Measurements from ENCODE around the gene MEP1B. TPM values are rescaled to one million over a fixed set of nuclear protein-coding genes. Genes with fewer than 3 reads are reported as not detected.

Gene MEP1B
- total and polyA plus RNA-seq, 7 experiments from 2014 or later: 0.08 to 0.35 (median 0.32) TPM; not detected in 4

DNA sequence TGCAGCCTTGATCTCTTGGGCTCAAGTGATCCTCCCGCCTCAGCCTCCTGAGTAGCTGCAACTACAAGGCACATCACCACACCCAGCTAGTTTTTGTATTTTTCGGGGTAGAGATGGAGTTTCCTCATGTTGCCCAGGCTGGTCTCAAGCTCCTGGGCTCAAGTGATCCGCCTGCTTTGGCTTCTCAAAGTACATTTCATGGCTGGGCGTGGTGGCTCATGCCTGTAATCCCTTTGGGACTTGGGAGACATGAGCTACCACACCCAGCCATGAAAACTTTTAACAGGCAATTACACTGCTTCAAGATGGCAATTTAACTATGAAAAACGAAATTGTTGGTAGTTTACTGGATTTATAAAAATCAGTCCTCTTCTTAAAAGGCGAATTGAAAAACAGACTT is 69.7 kb downstream of the MEP1B start:
- Histone ChIP-seq H3K27ac (ENCODE audit: low read depth, low read length) (no peak overlapping the region), H3K4me3 (ENCODE audit: low read length) (no peak overlapping the region), H3K9me3 (ENCODE audit: control insufficient read depth in 2 of 3, low read length in 3 of 3) (no peaks in the 10 kb centered on the region), H3K36me3 (ENCODE audit: control insufficient read depth in 2 of 3, insufficient read depth in 3 of 3, low read length in 3 of 3) (no peaks in the 10 kb centered on the region), H3K27me3 (ENCODE audit: control insufficient read depth in 2 of 2, insufficient read depth in 2 of 2, low read length in 2 of 2) (no peaks in the 10 kb centered on the region), H3K4me1 (ENCODE audit: control insufficient read depth in 2 of 2, insufficient read depth in 2 of 2, low read length in 2 of 2) (no peaks in the 10 kb centered on the region)
- intact Hi-C loops (cut with micrococcal nuclease): no loop called here
- no peaks in the 10 kb centered on the region for H3K36me3 Mint-ChIP-seq
- peaks cover 0 to 2% (median 0%) of the 10 kb centered on the region in 7 donors for H3K4me1 Mint-ChIP-seq
- H3K9me3 Mint-ChIP-seq: no peaks in the 10 kb centered on the region
- H3K4me3 Mint-ChIP-seq: no peak overlapping the region
- no peak for DNase-seq
- ChIA-PET POLR2A (no interaction called here), CTCF (interaction anchor here (0.7 to 0.9 kb wide), 2 partner anchors 12 to 52 kb away, joined by 3 read pairs; no protein-coding TSS in a partner anchor)
- H3K27me3 Mint-ChIP-seq: peaks cover 11 to 46% (median 34%) of the 10 kb centered on the region in 5 donors
- ATAC-seq: no peak
- no peak overlapping the region for H3K27ac Mint-ChIP-seq

DNA sequence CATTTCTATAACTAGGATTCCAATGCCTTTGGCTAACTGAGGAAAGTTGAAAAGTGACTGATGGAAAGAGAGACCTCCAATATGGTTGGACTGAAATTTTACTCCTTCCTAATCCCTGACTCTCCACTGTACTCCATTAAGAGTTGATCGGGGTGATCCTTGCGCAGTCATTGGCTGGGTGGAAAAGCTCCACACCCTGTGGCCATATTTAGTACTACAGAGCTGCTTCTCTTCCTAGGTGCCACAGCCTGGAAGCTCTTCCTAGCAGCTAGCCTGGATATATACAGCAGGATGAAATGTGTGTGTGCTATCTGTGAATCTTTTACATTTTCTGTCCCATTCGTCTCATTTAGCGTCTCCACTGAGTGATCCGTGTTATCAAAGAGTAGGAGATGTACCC is 71.2 kb downstream of the MEP1B start:
- Mint-ChIP-seq H3K4me1 (peaks cover 0 to 2% (median 0%) of the 10 kb centered on the region in 7 donors), H3K36me3 (no peaks in the 10 kb centered on the region), H3K27me3 (peaks cover 12 to 42% (median 30%) of the 10 kb centered on the region in 5 donors), H3K9me3 (no peaks in the 10 kb centered on the region), H3K4me3 (no peak overlapping the region), H3K27ac (no peak overlapping the region)
- no peak for ATAC-seq
- no peak overlapping the region for H3K27ac ChIP-seq (ENCODE audit: low read depth, low read length)
- no peaks in the 10 kb centered on the region for H3K27me3 ChIP-seq (ENCODE audit: control insufficient read depth in 2 of 2, insufficient read depth in 2 of 2, low read length in 2 of 2)
- DNase-seq: no peak
- no peaks in the 10 kb centered on the region for H3K9me3 ChIP-seq (ENCODE audit: control insufficient read depth in 2 of 3, low read length in 3 of 3)
- H3K36me3 ChIP-seq (ENCODE audit: control insufficient read depth in 2 of 3, insufficient read depth in 3 of 3, low read length in 3 of 3): no peaks in the 10 kb centered on the region
- H3K4me3 ChIP-seq (ENCODE audit: low read length): no peak overlapping the region
- ChIA-PET CTCF (no interaction called here), POLR2A (no interaction called here)
- H3K4me1 ChIP-seq (ENCODE audit: control insufficient read depth in 2 of 2, insufficient read depth in 2 of 2, low read length in 2 of 2): no peaks in the 10 kb centered on the region
- intact Hi-C loops (cut with micrococcal nuclease): no loop called here

DNA sequence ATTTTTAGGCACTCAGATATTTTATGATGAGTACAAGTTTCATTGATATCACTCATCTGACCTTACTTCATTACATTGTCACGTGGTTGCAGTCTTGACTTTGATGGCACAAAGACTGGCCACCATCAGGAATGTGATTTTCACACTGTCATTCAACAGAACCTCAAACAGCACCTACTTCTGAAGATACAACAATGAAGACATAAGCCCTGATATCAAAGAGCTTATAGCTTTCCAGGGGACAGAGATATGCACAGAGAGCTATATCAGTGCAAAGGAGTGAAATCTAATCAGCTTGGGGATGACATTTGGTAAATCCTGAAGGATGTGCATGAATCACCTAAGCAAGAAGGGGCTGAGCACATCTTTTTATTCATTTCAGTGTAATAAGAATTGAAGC is 72.3 kb downstream of the MEP1B start:
- ChIA-PET CTCF (no interaction called here), POLR2A (no interaction called here)
- Mint-ChIP-seq H3K36me3 (no peaks in the 10 kb centered on the region), H3K27ac (no peak overlapping the region), H3K4me1 (peaks cover 0 to 2% (median 0%) of the 10 kb centered on the region in 7 donors), H3K4me3 (no peak overlapping the region), H3K9me3 (no peaks in the 10 kb centered on the region), H3K27me3 (peaks cover 12 to 37% (median 20%) of the 10 kb centered on the region in 5 donors)
- H3K9me3 ChIP-seq (ENCODE audit: control insufficient read depth in 2 of 3, low read length in 3 of 3): no peaks in the 10 kb centered on the region
- ATAC-seq (no peak), DNase-seq (no peak)
- intact Hi-C loops (cut with micrococcal nuclease): no loop called here
- H3K4me3 ChIP-seq (ENCODE audit: low read length): no peak overlapping the region
- H3K27me3 ChIP-seq (ENCODE audit: control insufficient read depth in 2 of 2, insufficient read depth in 2 of 2, low read length in 2 of 2): no peaks in the 10 kb centered on the region
- no peak overlapping the region for H3K27ac ChIP-seq (ENCODE audit: low read depth, low read length)
- H3K4me1 ChIP-seq (ENCODE audit: control insufficient read depth in 2 of 2, insufficient read depth in 2 of 2, low read length in 2 of 2): no peaks in the 10 kb centered on the region
- H3K36me3 ChIP-seq (ENCODE audit: control insufficient read depth in 2 of 3, insufficient read depth in 3 of 3, low read length in 3 of 3): no peaks in the 10 kb centered on the region

DNA sequence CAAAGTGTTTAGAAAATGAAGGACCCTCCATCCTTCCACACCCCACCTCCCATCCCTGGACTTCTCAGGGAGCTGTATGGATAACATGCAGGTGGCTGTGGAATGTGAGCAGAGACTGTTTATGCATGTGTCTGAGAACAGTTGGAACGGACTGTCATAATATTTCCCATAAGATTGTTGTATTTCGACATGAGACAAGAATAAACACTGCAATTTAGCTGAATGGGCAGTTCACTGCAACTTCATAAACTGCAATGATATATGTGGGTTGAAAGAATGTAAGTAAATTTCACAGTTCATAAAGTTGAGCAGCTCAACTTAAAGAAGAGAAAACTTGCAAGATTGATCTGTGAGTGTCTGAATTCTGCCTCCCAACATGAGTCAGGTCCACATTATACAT is 74.6 kb downstream of the MEP1B start:
- intact Hi-C loops (cut with micrococcal nuclease): no loop called here
- no peaks in the 10 kb centered on the region for H3K9me3 ChIP-seq (ENCODE audit: control insufficient read depth in 2 of 3, low read length in 3 of 3)
- H3K27me3 ChIP-seq (ENCODE audit: control insufficient read depth in 2 of 2, insufficient read depth in 2 of 2, low read length in 2 of 2): no peaks in the 10 kb centered on the region
- Mint-ChIP-seq H3K27me3 (peaks cover 10 to 27% (median 14%) of the 10 kb centered on the region in 5 donors), H3K9me3 (no peaks in the 10 kb centered on the region), H3K4me3 (no peak overlapping the region), H3K27ac (no peak overlapping the region), H3K4me1 (no peaks in the 10 kb centered on the region), H3K36me3 (no peaks in the 10 kb centered on the region)
- H3K4me3 ChIP-seq (ENCODE audit: low read length): no peak overlapping the region
- no peaks in the 10 kb centered on the region for H3K36me3 ChIP-seq (ENCODE audit: control insufficient read depth in 2 of 3, insufficient read depth in 3 of 3, low read length in 3 of 3)
- ChIA-PET POLR2A (no interaction called here), CTCF (no interaction called here)
- no peak overlapping the region for H3K27ac ChIP-seq (ENCODE audit: low read depth, low read length)
- ATAC-seq (no peak), DNase-seq (no peak)
- no peaks in the 10 kb centered on the region for H3K4me1 ChIP-seq (ENCODE audit: control insufficient read depth in 2 of 2, insufficient read depth in 2 of 2, low read length in 2 of 2)

DNA sequence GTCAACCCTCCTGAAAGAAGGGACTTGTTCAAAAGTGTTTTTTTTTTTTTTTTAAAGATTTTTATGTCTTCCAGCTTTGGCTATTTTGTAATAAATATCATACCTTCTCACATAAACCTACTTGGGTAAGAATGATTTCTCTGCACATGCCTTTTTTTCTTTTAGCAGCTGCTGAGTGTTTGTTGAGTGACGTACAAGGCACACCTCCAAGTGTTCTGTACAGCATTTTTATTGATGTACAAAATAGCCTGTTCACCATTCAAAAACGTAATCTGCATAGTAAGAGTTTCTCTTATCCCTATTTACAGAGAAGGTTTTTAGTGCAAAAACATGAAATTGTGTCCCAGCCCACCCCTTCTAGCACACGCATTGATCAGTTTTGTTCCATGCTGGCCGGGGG is 77.6 kb downstream of the MEP1B start:
- no peaks in the 10 kb centered on the region for H3K9me3 Mint-ChIP-seq
- no peak for ATAC-seq

More for the DNA sequence above, 77.6 kb downstream of the MEP1B start:
- Mint-ChIP-seq H3K4me3 (no peak overlapping the region), H3K36me3 (no peaks in the 10 kb centered on the region), H3K27ac (no peak overlapping the region), H3K4me1 (no peaks in the 10 kb centered on the region), H3K27me3 (peaks cover 0 to 20% (median 12%) of the 10 kb centered on the region in 5 donors)
- CTCF ChIA-PET: interaction anchor here (0.6 to 1.5 kb wide), 2 partner anchors 22 to 138 kb away, joined by 3 to 4 read pairs; no protein-coding TSS in a partner anchor
- intact Hi-C loops (cut with micrococcal nuclease): no loop called here
- DNase-seq: no peak
- H3K36me3 ChIP-seq (ENCODE audit: control insufficient read depth in 2 of 3, insufficient read depth in 3 of 3, low read length in 3 of 3): no peaks in the 10 kb centered on the region
- H3K4me1 ChIP-seq (ENCODE audit: control insufficient read depth in 2 of 2, insufficient read depth in 2 of 2, low read length in 2 of 2): no peaks in the 10 kb centered on the region
- POLR2A ChIA-PET: no interaction called here
- no peak overlapping the region for H3K4me3 ChIP-seq (ENCODE audit: low read length)
- H3K27me3 ChIP-seq (ENCODE audit: control insufficient read depth in 2 of 2, insufficient read depth in 2 of 2, low read length in 2 of 2): no peaks in the 10 kb centered on the region
- no peak overlapping the region for H3K27ac ChIP-seq (ENCODE audit: low read depth, low read length)
- H3K9me3 ChIP-seq (ENCODE audit: control insufficient read depth in 2 of 3, low read length in 3 of 3): no peaks in the 10 kb centered on the region

Other genes with a start within 250 kb of the MEP1B start
- gene TRAPPC8, start 246.9 kb upstream of the MEP1B start, total RNA-seq: 10 to 100 TPM; 31.0 to 62.7 (median 44.3) TPM
- gene TRAPPC8, start 246.9 kb upstream of the MEP1B start, polyA plus RNA-seq: 10 to 100 TPM; 16.4 to 29.9 TPM
- gene RNF125, start 171.2 kb upstream of the MEP1B start, total RNA-seq: 10 to 100 TPM; 30.3 to 59.8 (median 37.1) TPM
- gene RNF125, start 171.2 kb upstream of the MEP1B start, polyA plus RNA-seq: 10 to 100 TPM; 20.9 to 64.7 TPM
- gene RNF138, start 98.2 kb upstream of the MEP1B start, total RNA-seq: 100 to 1,000 TPM in 1 of 5 experiments, 10 to 100 TPM in 4; 72.3 to 142 (median 80.7) TPM
- 100 to 1,000 TPM in 1 of 2 donors, 10 to 100 TPM in 1; 98.4 to 140 TPM for gene RNF138, start 98.2 kb upstream of the MEP1B start, polyA plus RNA-seq